Activated CD8-positive, alpha-beta memory T cell treated with anti-CD3 and anti-CD28 coated beads, Interleukin-2, amount 10 ng/mL, durations not matched to agents 7 days and 5 days (primary cell): ENCODE data around the gene MARCKS. TPM values are rescaled to one million over a fixed set of nuclear protein-coding genes. Genes with fewer than 3 reads are reported as not detected.

ENCODE experiments used
- ATAC-seq: fragments of 150-1000 bp; cut with Tn5 transposase; one replicate; pipeline ENCODE4 v1.10.0; 2021; ENCODE audit warnings: moderate library complexity
- CTCF ChIA-PET: fragments of 350-600 bp; sonication (Branson Sonifier 250); formaldehyde crosslinking; loops from one replicate; lab custom pipeline; 2021; ENCODE audit warnings: antibody characterized with exemption; lab: Charles Lee
- DNase-seq: peaks from one replicate; pipeline ENCODE4 v3.0.0-alpha.2; 2020
- H3K27ac Mint-ChIP-seq: one replicate; pipeline ENCODE4 v1.8.0; 2021; ENCODE audit warnings: mild to moderate bottlenecking, mixed read lengths
- H3K27me3 Mint-ChIP-seq: one replicate; pipeline ENCODE4 v1.8.0; 2021; ENCODE audit warnings: mixed read lengths
- H3K36me3 Mint-ChIP-seq: one replicate; pipeline ENCODE4 v1.8.0; 2021; ENCODE audit warnings: mild to moderate bottlenecking, mixed read lengths
- H3K4me1 Mint-ChIP-seq: one replicate; pipeline ENCODE4 v1.8.0; 2021; ENCODE audit warnings: mixed read lengths
- H3K4me3 Mint-ChIP-seq: one replicate; pipeline ENCODE4 v1.8.0; 2021; ENCODE audit warnings: mild to moderate bottlenecking, moderate library complexity, mixed read lengths
- H3K9me3 Mint-ChIP-seq: one replicate; pipeline ENCODE4 v1.8.0; 2022; ENCODE audit warnings: low read depth, mixed read lengths
- total RNA-seq, 2 experiments: library from RNA; stranded (reverse); gene quantifications; one replicate each; pipeline ENCODE4 v1.2.3, GENCODE V29; 2021

Gene MARCKS
- total RNA-seq, 2 experiments from 2014 or later: 0.30 TPM; not detected in 1

- CTCF ChIA-PET: no interaction called here
- no peak for DNase-seq
- Mint-ChIP-seq H3K27ac (no peak overlapping the region), H3K36me3 (no peaks in the 10 kb centered on the region), H3K4me3 (no peak overlapping the region), H3K27me3 (peaks cover 33% of the 10 kb centered on the region), H3K9me3 (no peaks in the 10 kb centered on the region), H3K4me1 (no peaks in the 10 kb centered on the region)
- no peak for ATAC-seq
Measured at GRCh38 chr6:113881478-113881980, 24.4 kb downstream of the MARCKS start.

GRCh38 chr6:113882336-113883022, 25.3 kb downstream of the MARCKS start:
- Mint-ChIP-seq H3K4me1 (no peaks in the 10 kb centered on the region), H3K9me3 (no peaks in the 10 kb centered on the region), H3K4me3 (no peak overlapping the region), H3K27ac (no peak overlapping the region), H3K27me3 (peaks cover 33% of the 10 kb centered on the region), H3K36me3 (no peaks in the 10 kb centered on the region)
- CTCF ChIA-PET: no interaction called here
- ATAC-seq (no peak), DNase-seq (no peak)

DNA sequence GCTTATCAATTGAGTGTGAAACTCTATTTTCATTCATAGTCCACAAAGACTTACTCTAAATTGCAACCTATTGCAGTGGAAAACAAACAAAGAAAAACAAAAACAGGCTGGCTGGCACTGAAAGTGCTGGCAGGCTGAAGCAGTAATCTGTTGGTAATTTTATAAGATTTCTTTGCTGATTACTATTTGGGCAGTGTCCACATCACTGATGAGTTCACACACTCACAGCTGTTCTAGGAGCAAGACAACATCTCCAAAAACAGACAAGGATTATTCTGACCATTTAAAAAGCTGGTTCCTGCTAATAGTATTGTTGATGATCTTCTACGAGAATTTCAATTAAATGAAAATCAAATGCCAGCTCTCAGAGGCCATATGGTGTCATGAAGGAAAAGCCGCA, 26.9 kb downstream of the MARCKS start:
- peaks cover 23% of the 10 kb centered on the region for H3K27me3 Mint-ChIP-seq
- no peaks in the 10 kb centered on the region for H3K9me3 Mint-ChIP-seq
- no peak for DNase-seq
- no peaks in the 10 kb centered on the region for H3K36me3 Mint-ChIP-seq
- H3K4me1 Mint-ChIP-seq: no peaks in the 10 kb centered on the region
- H3K4me3 Mint-ChIP-seq: no peak overlapping the region
- H3K27ac Mint-ChIP-seq: no peak overlapping the region
- ATAC-seq: no peak
- CTCF ChIA-PET: interaction anchor here (0.9 kb wide), 1 partner anchor 25 kb away, joined by 3 read pairs; no protein-coding TSS in a partner anchor

DNA sequence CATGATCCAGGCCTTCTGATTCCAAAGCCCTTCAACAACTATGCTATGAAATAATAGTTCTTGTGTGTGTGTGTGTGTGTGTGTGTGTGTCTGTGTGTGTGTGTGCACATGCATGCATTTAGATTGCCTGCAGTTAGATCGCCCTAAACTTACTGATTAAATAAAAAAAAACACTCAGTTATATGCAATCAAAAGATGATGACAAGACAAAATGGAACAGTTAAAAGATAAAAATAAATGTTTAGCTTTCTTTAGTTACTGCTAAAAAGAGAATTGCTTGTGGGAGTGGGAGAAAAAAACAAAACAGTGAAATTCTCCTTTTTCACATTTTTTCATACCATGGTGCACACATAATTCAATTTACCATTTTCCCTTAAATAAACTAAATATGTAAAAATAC, 29.4 kb downstream of the MARCKS start:
- Mint-ChIP-seq H3K9me3 (no peaks in the 10 kb centered on the region), H3K27ac (no peak overlapping the region), H3K4me3 (no peak overlapping the region), H3K36me3 (no peaks in the 10 kb centered on the region), H3K4me1 (no peaks in the 10 kb centered on the region), H3K27me3 (peaks cover 7% of the 10 kb centered on the region)
- CTCF ChIA-PET: no interaction called here
- ATAC-seq (no peak), DNase-seq (no peak)

DNA sequence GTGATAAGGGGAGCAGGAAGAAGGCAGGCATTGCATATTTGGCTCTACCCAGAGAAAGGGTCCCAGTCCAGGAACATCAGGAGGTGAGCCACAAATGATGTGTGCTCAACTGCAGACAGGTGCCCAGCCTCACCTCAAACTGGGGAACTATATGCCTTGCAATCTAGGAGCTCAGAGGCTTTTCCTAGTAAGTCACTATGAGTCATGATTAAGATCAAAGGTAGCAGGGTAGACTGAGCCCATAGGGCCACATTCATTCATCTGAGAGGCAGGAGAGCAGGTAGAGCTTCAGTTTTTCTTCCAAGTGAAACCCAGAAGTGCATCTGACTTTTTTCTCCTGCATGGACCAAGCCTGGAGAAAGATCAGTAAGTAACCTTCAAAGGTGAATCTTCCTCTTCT, 31.3 kb downstream of the MARCKS start:
- Mint-ChIP-seq H3K27ac (no peak overlapping the region), H3K4me1 (no peaks in the 10 kb centered on the region), H3K9me3 (peaks cover 2% of the 10 kb centered on the region), H3K27me3 (peaks cover 6% of the 10 kb centered on the region), H3K4me3 (no peak overlapping the region), H3K36me3 (no peaks in the 10 kb centered on the region)
- no peak for DNase-seq
- CTCF ChIA-PET: no interaction called here
- no peak for ATAC-seq

DNA sequence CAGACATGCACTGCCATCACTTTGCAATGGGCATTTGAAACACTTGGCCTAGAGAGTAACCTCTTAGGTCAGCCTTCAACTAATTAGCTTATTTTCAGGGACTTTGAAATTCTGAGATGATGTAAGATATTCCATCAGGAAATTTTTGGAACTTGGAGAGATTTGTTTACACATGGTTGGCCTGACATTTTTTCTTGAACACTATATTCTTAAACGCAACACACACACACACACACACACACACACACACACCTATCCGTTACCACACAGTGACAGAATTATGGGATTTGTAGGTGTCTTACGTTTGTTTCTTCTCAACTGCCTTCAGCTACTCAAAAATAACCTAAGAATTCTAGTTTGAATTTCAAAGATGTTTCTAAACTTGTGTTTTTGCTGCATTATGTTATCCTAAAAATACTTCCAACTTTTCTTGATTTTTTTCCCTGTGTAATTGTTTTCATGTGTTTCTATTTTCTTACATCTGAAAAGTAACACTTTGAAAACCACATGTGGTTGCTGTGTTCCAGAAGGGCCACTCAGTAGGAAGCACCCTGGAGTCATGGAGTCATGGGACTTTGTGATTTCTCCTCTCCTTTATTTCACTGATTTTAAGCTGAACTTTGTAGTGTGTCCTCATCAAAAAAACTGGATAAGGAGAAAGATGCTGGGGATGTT, 31.9 kb downstream of the MARCKS start:
- Mint-ChIP-seq H3K9me3 (peaks cover 2% of the 10 kb centered on the region), H3K4me1 (no peaks in the 10 kb centered on the region)
- CTCF ChIA-PET: no interaction called here

DNA sequence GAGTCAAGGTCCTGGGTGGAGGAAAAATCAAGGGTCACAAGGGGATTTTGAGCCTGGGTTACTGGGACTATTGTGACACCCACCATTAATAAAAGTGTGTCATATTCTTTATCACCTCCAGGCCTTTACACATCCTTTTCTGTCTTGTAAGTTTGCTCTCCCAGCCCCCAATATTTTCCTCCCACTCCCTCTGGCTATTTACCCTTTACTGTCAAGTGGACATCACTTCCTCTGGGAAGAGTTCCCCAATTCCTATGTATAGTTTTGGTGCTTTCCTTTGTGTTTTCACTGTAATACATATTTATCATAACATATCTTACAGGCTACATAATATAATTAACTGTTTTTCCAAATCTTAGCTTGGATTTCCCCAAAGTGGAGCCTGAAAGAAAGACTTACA, 36.3 kb downstream of the MARCKS start:
- ATAC-seq (no peak), DNase-seq (no peak)
- H3K36me3 Mint-ChIP-seq: no peaks in the 10 kb centered on the region
- no peak overlapping the region for H3K27ac Mint-ChIP-seq
- CTCF ChIA-PET: no interaction called here
- H3K4me3 Mint-ChIP-seq: no peak overlapping the region
- peaks cover 16% of the 10 kb centered on the region for H3K27me3 Mint-ChIP-seq
- no peaks in the 10 kb centered on the region for H3K4me1 Mint-ChIP-seq
- peaks cover 2% of the 10 kb centered on the region for H3K9me3 Mint-ChIP-seq

More for the DNA sequence above, 31.9 kb downstream of the MARCKS start:
- H3K4me3 Mint-ChIP-seq: no peak overlapping the region
- ATAC-seq (no peak), DNase-seq (no peak)
- H3K27me3 Mint-ChIP-seq: peaks cover 8% of the 10 kb centered on the region
- H3K36me3 Mint-ChIP-seq: no peaks in the 10 kb centered on the region
- H3K27ac Mint-ChIP-seq: no peak overlapping the region

DNA sequence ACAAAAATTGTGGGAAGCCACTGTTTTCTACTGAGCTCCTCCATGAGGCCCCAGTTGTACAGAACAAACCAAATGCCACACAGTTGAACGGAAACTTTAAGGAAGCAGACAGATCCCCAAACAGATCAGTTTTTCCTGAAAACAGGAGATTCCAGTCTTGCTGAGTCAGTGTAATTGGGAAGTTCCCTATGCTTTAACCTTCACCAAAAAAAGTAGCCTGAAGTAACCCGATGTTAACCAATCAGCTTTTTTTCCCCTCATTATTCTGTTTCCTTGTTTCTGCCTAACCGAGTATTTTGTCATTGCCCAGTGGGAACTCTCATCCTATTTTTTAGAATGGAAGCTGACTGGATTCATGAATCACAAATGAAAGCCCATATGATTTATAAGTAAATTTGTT, 36.7 kb downstream of the MARCKS start:
- H3K4me1 Mint-ChIP-seq: no peaks in the 10 kb centered on the region
- H3K9me3 Mint-ChIP-seq: peaks cover 2% of the 10 kb centered on the region
- ATAC-seq (no peak), DNase-seq (no peak)
- H3K27ac Mint-ChIP-seq: no peak overlapping the region
- peaks cover 16% of the 10 kb centered on the region for H3K27me3 Mint-ChIP-seq
- CTCF ChIA-PET: no interaction called here
- no peak overlapping the region for H3K4me3 Mint-ChIP-seq
- H3K36me3 Mint-ChIP-seq: no peaks in the 10 kb centered on the region

DNA sequence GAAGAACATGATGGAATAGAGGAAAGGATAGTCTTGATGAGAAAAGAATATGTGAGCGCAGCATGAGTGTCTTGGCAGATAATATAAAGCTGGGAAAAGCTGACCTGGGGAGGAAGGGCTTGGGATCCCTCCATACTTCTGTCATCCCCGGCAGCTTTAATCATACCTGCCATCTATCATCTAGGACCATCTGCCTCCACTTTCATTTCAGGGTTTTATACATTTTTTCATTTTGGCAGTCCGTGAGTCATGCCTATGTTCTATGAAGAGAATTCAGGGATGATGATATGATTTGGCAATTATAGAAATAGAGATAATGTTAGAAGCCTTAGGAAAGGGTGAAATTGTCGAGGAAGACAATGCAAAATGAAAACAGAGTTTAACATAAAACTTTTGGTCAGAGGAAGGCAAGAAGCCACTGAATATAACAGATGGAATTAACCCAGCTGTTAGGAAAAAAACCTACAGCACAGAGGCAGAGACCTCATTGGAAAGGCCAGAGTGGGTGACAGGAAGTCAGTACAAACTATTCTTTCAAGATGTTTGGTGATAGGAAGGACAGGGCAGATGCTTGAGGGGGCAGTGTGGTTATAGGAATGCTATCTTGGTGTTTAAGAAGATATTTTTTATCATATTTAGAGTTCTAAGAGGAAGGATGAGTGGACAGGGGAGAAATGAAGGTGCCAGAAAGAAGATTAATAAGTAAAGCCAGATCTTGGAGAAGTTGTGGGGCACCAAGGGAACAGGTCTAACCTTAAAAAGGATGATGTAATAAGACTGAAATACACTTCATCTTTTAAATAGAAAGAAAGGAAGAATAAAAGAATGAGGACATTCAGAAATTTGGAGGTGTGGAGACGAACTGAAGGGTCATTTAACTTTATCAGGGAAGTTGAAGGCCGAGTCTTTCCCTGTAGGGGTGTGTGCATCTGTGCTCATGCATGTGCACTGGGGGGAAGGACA, 37.8 kb downstream of the MARCKS start:
- DNase-seq (no peak), ATAC-seq (no peak)
- H3K27me3 Mint-ChIP-seq: peaks cover 24% of the 10 kb centered on the region
- H3K4me3 Mint-ChIP-seq: no peak overlapping the region
- no peaks in the 10 kb centered on the region for H3K4me1 Mint-ChIP-seq
- H3K36me3 Mint-ChIP-seq: no peaks in the 10 kb centered on the region
- CTCF ChIA-PET: no interaction called here
- no peak overlapping the region for H3K27ac Mint-ChIP-seq
- H3K9me3 Mint-ChIP-seq: peaks cover 2% of the 10 kb centered on the region

DNA sequence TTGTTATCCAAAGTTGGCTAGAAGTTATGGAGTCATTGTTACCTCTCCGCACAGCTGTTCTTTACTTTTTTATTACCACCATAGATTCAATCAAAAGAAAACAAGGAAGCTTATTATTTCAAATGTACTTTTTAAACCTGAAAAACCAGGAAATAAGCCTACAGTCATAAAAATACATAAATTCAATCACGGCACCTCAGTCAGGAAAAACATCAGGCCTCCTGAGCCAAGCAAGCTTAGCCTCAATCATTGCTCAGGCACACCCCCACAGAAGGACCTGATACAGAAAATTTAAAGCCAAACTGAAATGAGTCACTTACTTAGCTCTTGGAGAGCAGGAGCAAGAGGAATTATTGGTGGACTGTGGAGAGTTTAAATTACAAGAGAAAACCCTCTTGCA, 44.3 kb downstream of the MARCKS start:
- Mint-ChIP-seq H3K4me3 (no peak overlapping the region), H3K9me3 (no peaks in the 10 kb centered on the region), H3K27me3 (peaks cover 8% of the 10 kb centered on the region), H3K4me1 (no peaks in the 10 kb centered on the region), H3K27ac (no peak overlapping the region), H3K36me3 (no peaks in the 10 kb centered on the region)
- DNase-seq: no peak
- ATAC-seq: no peak
- CTCF ChIA-PET: no interaction called here

GRCh38 chr6:113903666-113904330, 46.7 kb downstream of the MARCKS start:
- DNase-seq (no peak), ATAC-seq (no peak)
- Mint-ChIP-seq H3K4me3 (no peak overlapping the region), H3K27ac (no peak overlapping the region), H3K9me3 (no peaks in the 10 kb centered on the region), H3K4me1 (no peaks in the 10 kb centered on the region), H3K36me3 (no peaks in the 10 kb centered on the region), H3K27me3 (peaks cover 8% of the 10 kb centered on the region)
- CTCF ChIA-PET: interaction anchor here (2.0 kb wide), 1 partner anchor 45 kb away, joined by 5 read pairs; no protein-coding TSS in a partner anchor

- H3K9me3 Mint-ChIP-seq: no peaks in the 10 kb centered on the region
Measured at GRCh38 chr6:113907102-113907815, 50.1 kb downstream of the MARCKS start.

More at GRCh38 chr6:113907102-113907815, 50.1 kb downstream of the MARCKS start:
- no peaks in the 10 kb centered on the region for H3K4me1 Mint-ChIP-seq
- H3K36me3 Mint-ChIP-seq: no peaks in the 10 kb centered on the region
- no peak overlapping the region for H3K27ac Mint-ChIP-seq
- peaks cover 5% of the 10 kb centered on the region for H3K27me3 Mint-ChIP-seq
- CTCF ChIA-PET: interaction anchor here (0.6 to 1.7 kb wide), 3 partner anchors 9 to 600 kb away, joined by 3 to 4 read pairs (median 3); no protein-coding TSS in a partner anchor
- H3K4me3 Mint-ChIP-seq: no peak overlapping the region
- DNase-seq (no peak), ATAC-seq (no peak)
